ENCODE results near the gene CRHR2.

Gene CRHR2

DNA sequence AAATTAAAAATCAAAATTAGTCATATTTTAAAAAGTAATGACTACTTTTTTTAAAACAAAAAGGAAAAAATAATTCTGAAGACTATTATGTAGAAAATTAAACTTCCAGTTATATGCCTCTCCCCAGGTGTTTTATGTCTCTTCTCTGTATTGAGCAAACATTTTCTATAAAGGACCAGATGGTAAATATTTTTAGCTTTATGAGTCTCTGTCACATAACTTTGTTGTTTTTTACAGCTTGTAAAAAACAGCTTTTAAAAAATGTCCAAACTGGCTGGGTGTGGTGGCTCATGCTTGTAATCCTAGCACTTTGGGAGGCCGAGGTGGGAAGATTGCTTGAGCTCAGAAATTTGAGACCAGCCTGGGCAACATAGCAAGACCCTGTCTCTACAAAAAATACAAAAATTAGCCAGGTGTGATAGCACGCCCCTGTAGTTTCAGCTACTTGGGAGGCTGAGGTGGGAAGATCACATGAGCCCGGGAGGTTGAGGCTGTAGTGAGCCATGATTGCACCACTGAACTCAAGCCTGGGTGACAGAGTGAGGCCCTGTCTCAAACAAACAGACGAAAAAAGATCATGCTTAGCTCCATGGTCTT, 64.1 kb downstream of the CRHR2 start:
- DNase-seq (ENCODE audit: low spot score) = no peak

DNA sequence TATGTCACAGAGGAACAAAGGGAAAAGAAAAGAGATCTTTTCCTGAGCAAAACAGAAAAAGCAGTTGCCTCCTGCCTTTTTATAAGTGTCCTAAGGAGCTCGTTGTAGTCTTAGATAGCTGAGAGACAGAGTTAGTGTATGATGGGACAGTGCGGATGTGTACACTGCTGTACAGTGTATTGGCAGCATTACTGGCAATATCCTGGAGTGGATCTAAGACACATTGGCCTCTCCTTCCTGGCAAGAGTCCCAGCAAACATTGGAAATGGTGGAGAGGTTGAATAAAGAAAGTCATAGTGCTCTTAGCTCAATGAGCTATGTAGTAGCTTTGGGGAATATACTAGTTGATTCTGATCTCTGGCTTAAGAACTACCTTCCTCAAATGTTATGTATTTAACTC, 64.9 kb downstream of the CRHR2 start:
- no peak for DNase-seq (ENCODE audit: low spot score)

DNA sequence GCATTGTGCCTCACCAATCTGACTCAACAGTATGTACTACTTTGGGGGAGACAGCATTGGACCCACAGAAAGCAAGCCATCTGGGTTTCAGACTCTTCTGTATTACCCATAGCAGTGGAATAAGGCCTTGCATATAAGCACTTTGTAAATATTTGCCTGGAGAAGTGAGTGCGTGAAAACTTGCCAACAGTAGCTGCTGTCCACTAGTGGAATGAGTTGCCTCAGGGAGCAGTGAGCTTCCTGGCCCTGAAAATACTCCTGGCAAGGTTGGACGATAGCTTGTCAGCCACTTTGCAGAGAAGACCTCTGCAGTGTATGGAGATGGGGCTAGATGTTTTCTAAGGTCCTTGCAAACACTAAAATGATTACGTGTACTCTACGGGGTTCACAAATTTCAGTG, 65.9 kb downstream of the CRHR2 start:
- DNase-seq (ENCODE audit: low spot score) = no peak

DNA sequence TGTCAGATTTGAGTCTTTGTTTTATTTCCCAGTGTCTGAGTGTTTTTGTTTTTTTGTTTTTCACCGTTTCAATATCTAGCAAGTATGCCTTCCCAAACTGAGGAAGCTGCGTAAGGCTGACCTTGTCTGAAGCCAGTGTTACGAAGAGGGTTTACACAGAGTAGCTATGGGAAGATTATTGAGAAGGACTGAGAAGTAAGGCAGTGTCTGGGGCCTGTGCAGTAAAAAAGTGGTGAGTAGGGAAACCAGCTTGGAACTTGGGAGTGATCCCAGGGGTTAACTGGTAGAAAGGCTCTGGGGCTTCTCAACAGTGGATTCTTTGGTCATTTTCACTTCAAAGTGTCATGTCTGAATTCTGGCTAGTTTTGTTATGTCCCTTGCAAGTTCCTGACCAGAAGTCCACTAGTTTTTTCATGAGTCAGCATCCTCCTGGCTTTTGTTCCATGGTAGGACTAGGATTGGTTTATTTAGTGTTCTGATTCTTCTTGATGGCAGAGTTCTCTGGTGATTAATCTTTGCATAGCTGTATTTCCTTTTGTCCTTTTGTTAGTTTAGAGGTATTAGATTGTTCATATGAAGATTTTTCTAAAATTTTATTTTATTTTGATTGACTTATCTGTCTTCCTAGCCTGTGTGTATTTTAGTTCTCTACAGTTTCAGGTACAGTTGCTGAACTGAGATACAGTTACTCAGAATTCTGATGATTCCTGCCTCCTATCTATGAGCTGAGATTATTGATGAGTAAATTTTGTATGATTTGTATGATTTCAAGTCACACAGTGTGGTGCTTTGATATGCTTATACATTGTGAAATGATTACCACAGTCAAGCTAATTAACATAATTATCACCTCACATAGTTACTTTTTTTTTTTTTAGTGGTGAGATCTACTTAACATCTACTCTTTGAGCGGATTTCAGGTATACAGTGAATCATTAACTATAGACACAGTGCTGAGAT, 68.6 kb downstream of the CRHR2 start:
- no peak for DNase-seq (ENCODE audit: low spot score)

DNA sequence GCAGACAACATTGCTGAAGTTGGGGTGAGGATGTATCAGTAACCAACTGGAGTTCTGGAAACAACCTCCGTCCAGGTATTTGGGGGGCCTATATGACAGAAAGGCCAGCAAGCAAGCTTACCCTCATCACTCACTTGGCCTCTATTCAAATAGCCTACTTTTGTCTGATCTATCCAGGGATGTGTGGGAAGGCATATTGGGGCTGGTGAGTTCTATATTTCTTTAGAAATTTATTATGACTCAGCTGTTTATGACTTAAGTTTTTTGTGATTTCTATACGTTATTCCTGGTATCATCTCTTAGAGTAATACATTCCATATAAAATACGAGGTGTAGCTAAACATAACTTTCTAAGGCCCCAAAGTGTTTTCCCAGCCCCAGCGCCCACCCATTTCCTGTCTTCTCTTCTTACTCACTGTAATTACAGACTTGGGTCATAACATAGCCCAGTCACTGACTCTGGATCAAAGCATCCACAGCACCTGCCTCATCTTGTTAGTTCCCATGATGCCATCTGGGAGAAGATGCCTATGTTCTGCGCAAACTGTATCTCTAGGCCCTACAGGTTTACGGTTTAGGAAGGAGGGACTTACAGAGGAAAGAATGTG, 69.5 kb downstream of the CRHR2 start:
- DNase-seq (ENCODE audit: low spot score) = no peak

DNA sequence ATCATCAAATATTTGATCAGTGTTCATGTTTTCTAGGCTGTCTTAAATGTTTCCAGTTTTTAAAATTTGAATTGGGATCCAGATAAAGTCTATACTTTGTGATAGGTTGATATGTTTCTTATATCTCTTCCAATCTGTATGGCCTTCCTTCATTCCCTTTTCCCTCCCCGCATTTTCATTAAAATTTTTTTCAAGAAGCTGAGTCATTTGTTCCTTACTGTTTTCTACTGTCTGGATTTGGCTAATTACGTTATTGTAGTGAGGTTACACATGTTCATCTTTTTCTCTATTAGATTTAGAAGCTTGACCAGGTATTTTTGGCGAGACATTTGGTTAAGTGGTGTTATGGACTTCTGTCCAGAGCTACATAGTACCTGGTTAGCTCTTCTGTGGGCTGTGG, 76.4 kb downstream of the CRHR2 start:
- DNase-seq (ENCODE audit: low spot score) = no peak

DNA sequence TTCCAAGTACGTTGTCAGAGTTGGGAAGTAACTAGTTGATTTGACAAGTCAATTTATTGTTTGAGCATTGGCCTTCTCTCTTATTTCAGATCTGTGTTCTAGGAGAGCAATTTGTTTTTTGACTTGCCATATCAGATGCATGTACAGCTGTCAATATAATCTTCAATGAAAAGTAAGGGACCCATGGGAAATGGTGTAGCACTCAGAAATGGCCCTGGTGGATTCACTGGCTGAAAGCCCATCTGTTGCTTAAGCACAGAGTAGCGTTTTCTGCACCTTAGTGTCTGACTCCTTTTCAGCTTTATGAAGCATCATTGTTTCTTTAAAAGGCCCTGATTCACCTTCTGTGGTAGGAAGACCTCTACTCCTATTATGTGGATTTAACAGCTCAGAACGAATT, 77.4 kb downstream of the CRHR2 start:
- no peak for DNase-seq (ENCODE audit: low spot score)
